Calu3 (cell line): ENCODE measurements around the gene FAM9B. TPM values are rescaled to one million over a fixed set of nuclear protein-coding genes. Genes with fewer than 3 reads are reported as not detected.

Source experiments
- BruUV-seq: library from RNA; stranded (reverse); fragments of 400-500 nt; replicated peaks from 2 replicates; lab custom pipeline; 2021; lab: Mats Ljungman, UMichigan
- CTCF ChIA-PET: fragments of 300-600 bp; sonication (Branson Sonifier 250); formaldehyde crosslinking; loops from one replicate; lab custom pipeline; 2022; ENCODE audit warnings: antibody characterized with exemption; lab: Charles Lee
- DNase-seq: peaks from one replicate; pipeline ENCODE4 v3.0.0; 2022
- H3K27ac Mint-ChIP-seq: one replicate; pipeline ENCODE4 v1.8.0; 2022; ENCODE audit warnings: mixed read lengths; ENCODE audit not compliant: unreplicated experiment
- H3K27me3 Mint-ChIP-seq: one replicate; pipeline ENCODE4 v1.8.0; 2022; ENCODE audit warnings: mixed read lengths; ENCODE audit not compliant: unreplicated experiment
- H3K36me3 Mint-ChIP-seq: one replicate; pipeline ENCODE4 v1.8.0; 2022; ENCODE audit warnings: mild to moderate bottlenecking, moderate library complexity, mixed read lengths; ENCODE audit not compliant: insufficient read depth, unreplicated experiment
- H3K4me1 Mint-ChIP-seq: one replicate; pipeline ENCODE4 v1.8.0; 2022; ENCODE audit warnings: mild to moderate bottlenecking, low read depth, mixed read lengths; ENCODE audit not compliant: unreplicated experiment
- H3K4me3 Mint-ChIP-seq: one replicate; pipeline ENCODE4 v1.8.0; 2022; ENCODE audit warnings: mild to moderate bottlenecking, low read depth, moderate library complexity, mixed read lengths; ENCODE audit not compliant: unreplicated experiment
- H3K9me3 Mint-ChIP-seq: one replicate; pipeline ENCODE4 v1.8.0; 2022; ENCODE audit warnings: low read depth, mixed read lengths; ENCODE audit not compliant: unreplicated experiment
- intact Hi-C: fragments of 100-400 bp; cut with micrococcal nuclease; formaldehyde crosslinking; loops from one replicate; pipeline ENCODE4 v1.10.0; 2022; ENCODE audit not compliant: unreplicated experiment
- total RNA-seq: library from RNA; stranded (reverse); gene quantifications from 2 replicates; pipeline ENCODE4 v1.2.3, GENCODE V29; 2022
- TF ChIP-seq, protein P1 (sequence below): fragments of 200-600 bp; IDR thresholded peaks from one replicate; pipeline ENCODE4 v1.8.0; 2022; ENCODE audit warnings: antibody characterized with exemption; ENCODE audit not compliant: unreplicated experiment

The FAM9B gene
- total RNA-seq, 1 experiment from 2014 or later: 0.40 TPM

DNA sequence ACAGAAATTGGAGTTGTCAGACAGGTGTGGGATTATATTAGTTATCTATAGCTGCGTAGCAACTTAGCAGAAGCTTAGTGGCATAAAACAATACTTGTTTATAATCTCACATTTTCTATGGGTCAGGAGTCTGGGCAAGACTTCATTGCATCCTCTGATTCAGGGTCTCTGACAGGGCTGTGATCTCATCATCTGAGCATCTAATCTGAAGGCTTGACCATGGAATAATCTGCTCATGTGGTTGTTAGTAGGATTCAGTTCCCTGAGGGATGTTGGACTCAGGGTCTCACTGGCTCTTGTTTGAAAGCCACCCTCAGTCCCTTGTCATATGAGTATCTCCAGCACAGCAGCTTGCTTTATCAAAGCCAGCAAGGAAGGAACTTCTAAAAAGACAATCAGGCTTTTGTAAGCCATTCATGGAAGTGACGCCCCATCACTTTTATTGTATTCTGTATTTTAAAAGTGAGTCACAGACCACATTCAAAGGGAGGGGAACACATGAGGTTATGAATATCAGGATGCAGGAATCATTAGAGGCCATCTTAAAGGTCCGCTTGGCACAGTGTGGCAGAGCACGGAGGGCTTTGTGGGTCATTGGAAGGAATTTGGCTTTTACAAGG is 37.2 kb upstream of the FAM9B start:
- TF ChIP-seq, protein P1, sequence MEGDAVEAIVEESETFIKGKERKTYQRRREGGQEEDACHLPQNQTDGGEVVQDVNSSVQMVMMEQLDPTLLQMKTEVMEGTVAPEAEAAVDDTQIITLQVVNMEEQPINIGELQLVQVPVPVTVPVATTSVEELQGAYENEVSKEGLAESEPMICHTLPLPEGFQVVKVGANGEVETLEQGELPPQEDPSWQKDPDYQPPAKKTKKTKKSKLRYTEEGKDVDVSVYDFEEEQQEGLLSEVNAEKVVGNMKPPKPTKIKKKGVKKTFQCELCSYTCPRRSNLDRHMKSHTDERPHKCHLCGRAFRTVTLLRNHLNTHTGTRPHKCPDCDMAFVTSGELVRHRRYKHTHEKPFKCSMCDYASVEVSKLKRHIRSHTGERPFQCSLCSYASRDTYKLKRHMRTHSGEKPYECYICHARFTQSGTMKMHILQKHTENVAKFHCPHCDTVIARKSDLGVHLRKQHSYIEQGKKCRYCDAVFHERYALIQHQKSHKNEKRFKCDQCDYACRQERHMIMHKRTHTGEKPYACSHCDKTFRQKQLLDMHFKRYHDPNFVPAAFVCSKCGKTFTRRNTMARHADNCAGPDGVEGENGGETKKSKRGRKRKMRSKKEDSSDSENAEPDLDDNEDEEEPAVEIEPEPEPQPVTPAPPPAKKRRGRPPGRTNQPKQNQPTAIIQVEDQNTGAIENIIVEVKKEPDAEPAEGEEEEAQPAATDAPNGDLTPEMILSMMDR: no peak
- Mint-ChIP-seq H3K9me3 (no peaks in the 10 kb centered on the region), H3K27ac (no peak overlapping the region), H3K27me3 (no peaks in the 10 kb centered on the region), H3K36me3 (no peaks in the 10 kb centered on the region), H3K4me1 (peaks cover 6% of the 10 kb centered on the region), H3K4me3 (no peak overlapping the region)
- CTCF ChIA-PET: interaction anchor here (0.5 kb wide), 1 partner anchor 286 kb away, joined by 5 read pairs; no protein-coding TSS in a partner anchor
- no peak for DNase-seq
- intact Hi-C loops: no loop called here
- BruUV-seq: no TSS peak

DNA sequence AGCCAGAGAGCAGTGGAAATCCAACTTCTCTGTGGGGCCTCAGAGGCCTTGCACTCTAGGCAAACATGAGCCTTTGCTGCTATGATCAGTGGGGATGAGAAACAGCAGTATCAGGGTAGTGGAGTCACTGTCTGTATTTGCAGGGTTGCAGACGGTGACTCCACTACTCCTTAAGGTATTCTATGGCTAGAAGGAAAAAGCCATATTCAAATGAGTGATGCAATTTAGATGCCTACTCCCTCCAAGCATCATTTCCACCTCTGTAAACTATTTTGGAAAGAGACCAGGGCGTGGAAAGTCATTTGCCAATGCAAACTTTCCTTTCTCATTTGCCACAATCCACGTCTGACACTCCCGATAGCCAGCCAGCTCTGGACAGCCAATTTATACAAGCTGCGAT is 35.6 kb upstream of the FAM9B start:
- CTCF ChIA-PET: no interaction called here
- TF ChIP-seq, protein P1: no peak
- Mint-ChIP-seq H3K4me1 (peaks cover 6% of the 10 kb centered on the region), H3K36me3 (no peaks in the 10 kb centered on the region), H3K4me3 (no peak overlapping the region), H3K27me3 (no peaks in the 10 kb centered on the region), H3K27ac (no peak overlapping the region), H3K9me3 (no peaks in the 10 kb centered on the region)
- no peak for DNase-seq
- BruUV-seq: no TSS peak
- intact Hi-C loops: no loop called here

DNA sequence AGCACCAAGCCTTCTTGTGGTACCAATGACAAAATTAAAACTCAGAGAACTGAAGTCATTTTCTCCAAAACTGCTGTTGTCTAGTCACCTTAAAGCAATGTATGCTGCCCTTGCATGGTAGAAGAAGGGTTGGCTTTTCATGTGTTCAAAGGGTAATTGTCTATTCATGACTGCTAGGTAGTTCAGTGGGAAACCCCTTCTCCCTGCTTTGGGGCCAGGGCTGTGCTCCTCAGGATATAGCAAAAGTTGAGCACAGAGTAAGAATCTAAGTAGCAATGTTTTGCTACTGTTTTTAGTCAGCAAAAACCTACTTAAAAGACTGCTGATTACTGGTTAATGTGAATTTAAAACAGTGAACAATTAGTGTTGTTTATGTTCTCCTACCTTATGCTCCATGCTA is 30.8 kb upstream of the FAM9B start:
- CTCF ChIA-PET: no interaction called here
- TF ChIP-seq, protein P1: no peak
- no TSS peak for BruUV-seq
- intact Hi-C loops: no loop called here
- no peaks in the 10 kb centered on the region for H3K27me3 Mint-ChIP-seq
- H3K4me1 Mint-ChIP-seq: no peaks in the 10 kb centered on the region
- DNase-seq: no peak
- no peaks in the 10 kb centered on the region for H3K9me3 Mint-ChIP-seq
- no peaks in the 10 kb centered on the region for H3K36me3 Mint-ChIP-seq
- H3K4me3 Mint-ChIP-seq: no peak overlapping the region
- no peak overlapping the region for H3K27ac Mint-ChIP-seq

DNA sequence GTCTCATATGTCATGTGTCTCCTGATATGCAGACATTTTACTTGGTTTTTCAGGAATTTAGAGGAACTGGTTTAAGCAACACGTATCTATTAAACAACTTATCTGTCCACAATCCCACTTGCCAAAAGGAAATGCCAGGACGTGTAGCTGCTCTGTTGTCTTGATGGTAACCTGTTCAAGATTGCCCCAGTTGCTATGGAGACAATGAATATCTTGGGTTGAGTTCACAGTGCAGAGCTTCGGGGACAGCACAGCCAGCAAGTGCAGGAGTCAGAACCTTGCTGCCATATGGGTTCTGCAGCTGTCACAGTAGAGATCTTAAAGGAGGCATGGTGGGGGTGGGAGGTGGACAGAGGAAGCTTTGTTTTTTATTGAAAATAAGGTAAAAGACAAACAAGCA is 28.7 kb upstream of the FAM9B start:
- no TSS peak for BruUV-seq
- TF ChIP-seq, protein P1: no peak
- Mint-ChIP-seq H3K27me3 (no peaks in the 10 kb centered on the region), H3K4me3 (no peak overlapping the region), H3K9me3 (no peaks in the 10 kb centered on the region), H3K4me1 (no peaks in the 10 kb centered on the region), H3K36me3 (no peaks in the 10 kb centered on the region), H3K27ac (no peak overlapping the region)
- intact Hi-C loops: no loop called here
- CTCF ChIA-PET: no interaction called here
- no peak for DNase-seq
